Adrenal gland (tissue), 12 donors: ENCODE measurements around the gene AGXT. TPM values are rescaled to one million over a fixed set of nuclear protein-coding genes. Genes with fewer than 3 reads are reported as not detected.

ENCODE experiments used
- DNase-seq, 7 donors: peaks; one replicate each; pipeline ENCODE4 v3.0.0-alpha.2; 2019 to 2020
- H3K27ac ChIP-seq, 5 donors: fragments of 200-600 bp; sonication (generic) in 4 of 5; 1 replicate in 3 of 5; 2 replicates in 2 of 5; pipeline versions ENCODE4 v1.5.1 to v1.8.0; 2016 to 2020; ENCODE audit warnings: mild to moderate bottlenecking in 1 of 5
- H3K27me3 ChIP-seq: fragments of 200-600 bp; 2 replicates; pipeline ENCODE4 v1.8.0; 2021
- H3K36me3 ChIP-seq, 2 donors: fragments of 200-600 bp; replicated peaks in 1 of 2; 1 replicate in 1 of 2; 2 replicates in 1 of 2; pipeline versions ENCODE4 v1.5.1 to v1.8.0; 2018 to 2022
- H3K4me1 ChIP-seq, 2 donors: fragments of 200-600 bp; replicated peaks in 1 of 2; 1 replicate in 1 of 2; 2 replicates in 1 of 2; pipeline versions ENCODE4 v1.5.1 to v1.8.0; 2018 to 2021
- H3K4me3 ChIP-seq, 4 donors: fragments of 200-600 bp; sonication (generic) in 3 of 4; one replicate each; pipeline ENCODE4 v1.5.1; 2016 to 2018
- H3K9me3 ChIP-seq, 3 donors: fragments of 200-600 bp; sonication (generic) in 1 of 3; replicated peaks in 1 of 3; 1 replicate in 2 of 3; 2 replicates in 1 of 3; pipeline versions ENCODE4 v1.5.1 to v1.8.0; 2016 to 2021
- POLR2A ChIP-seq, 2 donors: fragments of 450-650 bp; IDR thresholded peaks; one replicate each; pipeline ENCODE4 v1.6.1; 2017; ENCODE audit warnings: antibody characterized with exemption in 2 of 2, mild to moderate bottlenecking in 2 of 2, moderate library complexity in 1 of 2
- WGBS, 4 donors: extraction: QIAGEN DNeasy Blood & Tissue Kit in 2 of 4; methylation state at CpG; one replicate each; pipeline versions ENCODE4 v1.1.5 to v1.1.7; 2013 to 2017; 5-methylcytosine and 5-hydroxymethylcytosine counted together
- intact Hi-C, 2 donors: fragments of 100-400 bp; cut with DNase I; formaldehyde crosslinking; loops; one replicate each; pipeline versions ENCODE4 v1.14.1 to v1.15.0; 2022 to 2023
- polyA plus RNA-seq, 3 donors: library from polyadenylated mRNA; stranded (reverse); fragments of 200-250 nt in 2 of 3; fragments of 350-450 nt in 1 of 3; fragmentation: Illumina TruSeq in 1 of 3; extraction: RNeasy Lipid Tissue Mini Kit (QIAGEN cat#74804) in 1 of 3; gene quantifications; one replicate each; pipeline ENCODE4 v1.2.3, GENCODE V29; 2013 to 2014
- total RNA-seq, 9 donors: library from RNA; depleted of rRNA in 4 of 9; stranded (reverse); fragments of >200 nt in 4 of 9; fragments of 120-200 nt in 1 of 9; fragmentation: NEBNext Ultra II Directional in 1 of 9; extraction: Animal tissue kit (Norgen Biotek cat#: 25700) in 1 of 9; gene quantifications; one replicate each; pipeline versions ENCODE4 v1.1.0 to v1.2.4, GENCODE V29; 2013 to 2023
- TF ChIP-seq, protein P1 (sequence below), 6 experiments: fragments of 450-650 bp in 4 of 6; fragments of 200-600 bp in 2 of 6; sonication (generic) in 1 of 6; IDR thresholded peaks; 1 replicate in 5 of 6; 2 replicates in 1 of 6; pipeline versions ENCODE4 v1.5.1 to v1.8.0; 2016 to 2021; ENCODE audit warnings: antibody characterized with exemption in 6 of 6, mild to moderate bottlenecking in 2 of 6, moderate library complexity in 1 of 6
- donor health status: healthy with polysubstance abuse.
- donor health status: Bipolar disorder and iron deficiency.
- donor health status: DM: yes; HTN: yes; CAD: no.
- donor health status: DM: no; HTN: no; CAD: no.
- donor health status: DM: no; HTN: no; CAD: no.
- donor health status: DM: yes; HTN: yes; CAD: no.

Gene AGXT
- total and polyA plus RNA-seq, 12 donors, result 0.14 to 1.2 (median 0.47) TPM; not detected in 3

DNA sequence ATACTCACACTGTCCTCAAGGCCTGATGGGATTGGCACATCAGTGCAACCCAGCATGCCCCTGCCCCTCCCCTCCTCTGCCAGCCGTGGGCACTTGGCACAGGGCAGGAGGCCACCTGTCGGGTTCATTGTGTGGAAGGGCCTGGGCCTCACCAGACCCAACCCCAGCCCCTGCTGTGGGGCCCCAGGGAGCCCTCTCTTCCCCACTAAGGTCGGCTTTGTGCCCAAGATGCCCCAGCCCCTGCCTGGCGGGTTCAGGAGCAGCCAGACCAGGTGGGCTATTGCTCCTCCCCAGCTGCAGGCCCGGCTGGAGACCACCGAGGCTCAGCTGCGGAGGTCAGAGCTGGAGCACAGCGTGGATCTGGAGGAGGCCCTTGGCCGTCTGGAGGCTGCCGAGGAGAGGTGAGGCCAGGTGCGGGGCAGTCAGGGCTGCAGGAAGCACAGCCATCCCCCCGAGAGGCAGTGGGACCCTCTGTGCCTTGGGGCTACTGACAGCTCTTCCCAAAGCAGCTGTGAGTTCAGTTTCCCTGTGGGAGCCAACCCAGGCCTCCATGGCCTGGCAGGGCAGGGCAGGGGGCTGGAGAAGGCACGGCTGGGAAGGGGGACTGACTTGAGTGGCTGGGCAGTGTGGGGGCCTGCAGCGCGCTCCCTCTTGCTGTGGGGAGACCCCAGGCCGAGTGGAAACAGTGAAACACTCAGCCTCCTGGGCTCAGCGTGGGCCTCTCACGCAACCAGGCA lies 53.8 kb downstream of the AGXT start:
- 51 to 85% (median 79%) methylated on average over 3 to 18 of the region's 18 CpGs for WGBS, 4 donors
- no peaks in the 10 kb centered on the region for H3K27me3 ChIP-seq
- H3K36me3 ChIP-seq, result no peaks in the 10 kb centered on the region
- H3K27ac ChIP-seq, result no peak overlapping the region
- TF ChIP-seq POLR2A (IDR thresholded peaks at IDR 0.05), result no peak
- TF ChIP-seq, protein P1, sequence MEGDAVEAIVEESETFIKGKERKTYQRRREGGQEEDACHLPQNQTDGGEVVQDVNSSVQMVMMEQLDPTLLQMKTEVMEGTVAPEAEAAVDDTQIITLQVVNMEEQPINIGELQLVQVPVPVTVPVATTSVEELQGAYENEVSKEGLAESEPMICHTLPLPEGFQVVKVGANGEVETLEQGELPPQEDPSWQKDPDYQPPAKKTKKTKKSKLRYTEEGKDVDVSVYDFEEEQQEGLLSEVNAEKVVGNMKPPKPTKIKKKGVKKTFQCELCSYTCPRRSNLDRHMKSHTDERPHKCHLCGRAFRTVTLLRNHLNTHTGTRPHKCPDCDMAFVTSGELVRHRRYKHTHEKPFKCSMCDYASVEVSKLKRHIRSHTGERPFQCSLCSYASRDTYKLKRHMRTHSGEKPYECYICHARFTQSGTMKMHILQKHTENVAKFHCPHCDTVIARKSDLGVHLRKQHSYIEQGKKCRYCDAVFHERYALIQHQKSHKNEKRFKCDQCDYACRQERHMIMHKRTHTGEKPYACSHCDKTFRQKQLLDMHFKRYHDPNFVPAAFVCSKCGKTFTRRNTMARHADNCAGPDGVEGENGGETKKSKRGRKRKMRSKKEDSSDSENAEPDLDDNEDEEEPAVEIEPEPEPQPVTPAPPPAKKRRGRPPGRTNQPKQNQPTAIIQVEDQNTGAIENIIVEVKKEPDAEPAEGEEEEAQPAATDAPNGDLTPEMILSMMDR (IDR thresholded peaks at IDR 0.05), result no peak
- intact Hi-C loops, result no loop called here
- DNase-seq, result peak in 5 of 7 donors; percentile 0 to 37 (median 11)
- H3K9me3 ChIP-seq, result no peaks in the 10 kb centered on the region
- peaks cover 0 to 3% of the 10 kb centered on the region in 2 donors for H3K4me1 ChIP-seq
- H3K4me3 ChIP-seq, result no peak overlapping the region

DNA sequence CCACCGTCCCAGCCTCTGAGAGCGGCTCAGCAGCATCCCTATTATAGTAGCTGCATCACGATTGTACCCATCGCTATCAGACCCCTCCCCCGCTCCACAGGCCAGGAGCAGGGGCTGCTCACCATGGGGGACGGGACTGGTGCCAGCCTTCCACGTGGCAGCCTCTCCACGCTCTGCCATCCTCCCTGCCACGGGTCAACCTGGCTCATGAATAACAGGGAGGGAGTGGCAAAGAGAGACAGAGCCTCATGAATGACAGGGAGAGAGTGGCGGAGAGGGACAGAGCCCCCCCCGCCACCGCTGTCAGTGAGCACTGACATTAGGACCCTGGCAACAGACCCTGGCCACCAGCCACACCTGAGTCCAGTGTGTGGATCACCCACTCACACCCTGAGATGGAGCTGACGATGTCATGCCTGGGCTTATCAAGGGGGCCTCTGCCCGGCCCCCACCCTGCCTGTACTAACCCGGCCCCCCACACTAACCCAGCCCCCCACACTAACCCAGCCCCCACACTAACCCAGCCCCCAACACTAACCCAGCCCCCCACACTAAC lies 54.4 kb downstream of the AGXT start:
- Histone ChIP-seq H3K36me3 (no peaks in the 10 kb centered on the region), H3K27me3 (no peaks in the 10 kb centered on the region), H3K4me1 (peaks cover 0 to 3% of the 10 kb centered on the region in 2 donors), H3K27ac (no peak overlapping the region), H3K4me3 (no peak overlapping the region), H3K9me3 (no peaks in the 10 kb centered on the region)
- 64 to 68% (median 67%) methylated on average over 6 to 15 of the region's 15 CpGs for whole genome bisulfite sequencing, 4 donors
- TF ChIP-seq POLR2A (IDR thresholded peaks at IDR 0.05), result no peak
- TF ChIP-seq, protein P1 (IDR thresholded peaks at IDR 0.05), result no peak
- DNase-seq, result peak; percentile 0 to 47 (median 14)
- intact Hi-C loops, result no loop called here

DNA sequence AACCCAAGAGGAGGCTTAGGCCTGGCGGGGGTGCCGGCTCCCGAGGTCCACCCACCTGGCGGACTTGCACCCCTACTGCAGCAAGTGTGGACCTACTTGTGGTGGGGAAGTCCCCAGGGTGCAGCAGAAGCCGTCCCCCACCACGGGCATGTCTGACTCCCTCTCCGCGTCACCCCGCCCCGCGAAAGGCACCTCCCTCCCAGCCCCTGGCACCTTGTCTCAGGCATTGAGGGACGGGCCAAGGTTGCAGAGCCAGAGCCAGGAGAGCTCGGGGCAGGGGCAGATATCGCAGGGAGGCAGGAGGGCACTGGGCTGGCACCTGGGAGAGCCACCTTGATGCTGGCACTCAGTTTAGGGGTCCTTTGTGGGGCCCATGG lies 56.6 kb downstream of the AGXT start:
- Histone ChIP-seq H3K4me3 (no peak overlapping the region), H3K36me3 (no peaks in the 10 kb centered on the region), H3K27me3 (no peaks in the 10 kb centered on the region), H3K4me1 (peaks cover 0 to 3% of the 10 kb centered on the region in 2 donors), H3K27ac (no peak overlapping the region), H3K9me3 (no peaks in the 10 kb centered on the region)
- intact Hi-C loops, result no loop called here
- 87 to 90% (median 89%) methylated on average over 12 to 14 of the region's 14 CpGs for WGBS, 4 donors
- DNase-seq, result peak in 6 of 7 donors; percentile 8 to 48 (median 16)
- TF ChIP-seq, protein P1 (IDR thresholded peaks at IDR 0.05), result no peak
- no peak for TF ChIP-seq POLR2A (IDR thresholded peaks at IDR 0.05)

DNA sequence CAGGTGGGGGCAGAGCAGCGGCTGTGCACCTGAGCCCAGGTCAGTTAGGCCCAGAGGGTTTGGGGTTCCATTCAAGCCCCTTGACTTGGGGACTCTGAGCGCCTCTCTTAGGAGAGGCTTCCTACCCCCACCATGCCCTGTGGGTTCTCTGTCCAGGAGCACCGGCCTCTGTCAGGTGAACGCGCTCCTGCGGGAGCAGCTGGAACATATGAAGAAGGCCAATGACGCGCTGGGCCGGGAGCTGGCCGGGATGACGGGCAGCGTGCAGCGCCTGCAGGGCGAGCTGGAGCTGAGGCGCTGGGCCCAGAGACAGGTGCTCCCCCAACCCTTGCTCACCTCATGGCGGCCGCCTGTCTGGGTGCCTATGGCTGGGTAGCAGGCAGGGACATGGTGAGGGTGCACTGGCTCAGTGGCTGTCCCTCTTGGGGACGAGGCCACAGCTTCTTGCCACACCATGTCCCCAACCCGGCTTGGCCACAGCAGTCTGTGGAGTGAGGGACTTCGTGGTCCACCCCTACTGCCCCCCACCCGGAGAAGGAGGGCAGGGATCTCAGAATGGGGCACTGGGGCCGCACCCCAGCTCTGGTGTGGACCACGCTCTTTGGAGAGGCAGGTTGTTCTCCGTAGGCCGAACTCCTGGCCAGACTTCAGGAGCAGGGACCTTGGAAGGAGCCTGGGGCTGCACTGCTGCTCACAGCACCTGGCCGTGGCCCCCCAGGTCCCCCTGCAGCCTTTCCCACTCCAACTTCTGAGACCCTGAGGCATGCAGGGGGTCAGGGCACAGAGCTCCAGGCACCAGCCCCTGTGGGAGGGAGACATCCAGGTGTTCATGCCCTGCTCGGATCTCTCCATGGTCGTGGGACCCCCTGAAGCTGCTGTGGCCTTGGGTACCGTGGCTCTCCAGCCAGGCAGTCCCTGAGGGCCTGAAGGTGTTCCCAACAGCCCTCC lies 57.2 kb downstream of the AGXT start:
- intact Hi-C loops, result no loop called here
- Histone ChIP-seq H3K27me3 (no peaks in the 10 kb centered on the region), H3K9me3 (no peaks in the 10 kb centered on the region), H3K36me3 (no peaks in the 10 kb centered on the region), H3K27ac (peak overlapping the region in 1 of 5 donors; percentile 61), H3K4me3 (no peak overlapping the region), H3K4me1 (peaks cover 0 to 3% of the 10 kb centered on the region in 2 donors)
- peak in 6 of 7 donors; percentile 8 to 47 (median 16) for DNase-seq
- 89 to 95% (median 91%) methylated on average over 9 to 29 of the region's 29 CpGs for WGBS, 4 donors
- no peak for TF ChIP-seq POLR2A (IDR thresholded peaks at IDR 0.05)
- TF ChIP-seq, protein P1 (IDR thresholded peaks at IDR 0.05), result no peak
